GOT3 (cell line): ENCODE results near the gene PHEX.

ENCODE experiments used
- DNase-seq: peaks from one replicate; lab custom pipeline; 2025; ENCODE audit warnings: mixed read lengths; lab: John Stamatoyannopoulos, UW

The PHEX gene

GRCh38 chrX:22105971-22106370 is 73.8 kb downstream of the PHEX start:
- no peak for DNase-seq

- DNase-seq = no peak
Measured at GRCh38 chrX:22109442-22109841, 77.3 kb downstream of the PHEX start.

- no peak for DNase-seq
Measured at GRCh38 chrX:22110729-22111494, 78.8 kb downstream of the PHEX start.

- DNase-seq = no peak
Measured at GRCh38 chrX:22116605-22117546, 84.8 kb downstream of the PHEX start.

GRCh38 chrX:22117633-22118032 is 85.5 kb downstream of the PHEX start:
- DNase-seq = no peak

- DNase-seq = no peak
Measured at GRCh38 chrX:22118161-22118830, 86.2 kb downstream of the PHEX start.

GRCh38 chrX:22121161-22121560 is 89.0 kb downstream of the PHEX start:
- no peak for DNase-seq

- DNase-seq = no peak
Measured at GRCh38 chrX:22122510-22122909, 90.4 kb downstream of the PHEX start.

GRCh38 chrX:22124098-22124497 is 92.0 kb downstream of the PHEX start:
- DNase-seq = no peak

GRCh38 chrX:22125481-22125880 is 93.4 kb downstream of the PHEX start:
- no peak for DNase-seq

GRCh38 chrX:22126327-22126726 is 94.2 kb downstream of the PHEX start:
- no peak for DNase-seq

- no peak for DNase-seq
Measured at GRCh38 chrX:22128961-22129360, 96.8 kb downstream of the PHEX start.

- no peak for DNase-seq
Measured at GRCh38 chrX:22134681-22135080, 102.6 kb downstream of the PHEX start.

- no peak for DNase-seq
Measured at GRCh38 chrX:22135171-22135711, 103.1 kb downstream of the PHEX start.

GRCh38 chrX:22135994-22136684 is 104.0 kb downstream of the PHEX start:
- peak; percentile 11 for DNase-seq

- DNase-seq = no peak
Measured at GRCh38 chrX:22136711-22137110, 104.6 kb downstream of the PHEX start.

GRCh38 chrX:22139822-22140221 is 107.7 kb downstream of the PHEX start:
- DNase-seq = no peak

- no peak for DNase-seq
Measured at GRCh38 chrX:22141047-22141730, 109.1 kb downstream of the PHEX start.

- DNase-seq = no peak
Measured at GRCh38 chrX:22147214-22147613, 115.1 kb downstream of the PHEX start.

GRCh38 chrX:22147942-22148341 is 115.8 kb downstream of the PHEX start:
- no peak for DNase-seq

GRCh38 chrX:22148565-22148964 is 116.4 kb downstream of the PHEX start:
- no peak for DNase-seq
